K562 (cell line): ENCODE data around the gene NRXN2. TPM values are rescaled to one million over a fixed set of nuclear protein-coding genes. Genes with fewer than 3 reads are reported as not detected.
A peak's percentile ranks its signal among the peaks of the same experiment; 100 is the strongest.

Experiments
- ADNP ChIP-seq: fragments of 200-800 bp; sonication (Bioruptor generic); IDR thresholded peaks from 2 replicates; pipeline ENCODE4 v1.6.1; 2016; ENCODE audit warnings: missing genetic modification characterization, missing compliant biosample characterization
- C11orf30 ChIP-seq: fragments of 450-650 bp; IDR thresholded peaks from 2 replicates; pipeline ENCODE4 v1.6.1; 2016; ENCODE audit warnings: low read depth, mild to moderate bottlenecking
- CBX8 ChIP-seq: fragments of 200-600 bp; sonication (generic); IDR thresholded peaks from 2 replicates; pipeline ENCODE4 v1.6.1; 2012; ENCODE audit warnings: borderline replicate concordance, mixed run types, low read depth, mild to moderate bottlenecking, moderate library complexity, mixed read lengths, low read length, control low read depth, inconsistent platforms; ENCODE audit not compliant: poor library complexity, severe bottlenecking; ENCODE audit errors: extremely low read depth
- CREBBP ChIP-seq: IDR thresholded peaks from one replicate; pipeline ENCODE4 v1.6.1; 2012; ENCODE audit warnings: low read depth, mild to moderate bottlenecking, control low read depth, inconsistent platforms, low read length
- ELF1 ChIP-seq: fragments of 200-800 bp; sonication (Bioruptor generic); IDR thresholded peaks from 2 replicates; pipeline ENCODE4 v1.6.1; 2016; ENCODE audit warnings: missing genetic modification characterization, missing compliant biosample characterization
- MAZ ChIP-seq, 2 experiments: fragments of 450-650 bp in 1 of 2; sonication (generic) in 1 of 2; formaldehyde crosslinking; IDR thresholded peaks in 1 of 2; conservative IDR thresholded peaks in 1 of 2; 2 replicates each; pipeline versions ENCODE4 v1.4.0 to v1.5.0; 2020; ENCODE audit warnings: mild to moderate bottlenecking in 1 of 2, missing genetic modification reagents in 1 of 2
- PHF8 ChIP-seq: fragments of 200-600 bp; sonication (generic); IDR thresholded peaks from 2 replicates; pipeline ENCODE4 v1.6.1; 2012; ENCODE audit warnings: mixed run types, mild to moderate bottlenecking, inconsistent platforms, low read length, moderate library complexity, borderline replicate concordance
- PREB ChIP-seq: sonication (generic); formaldehyde crosslinking; IDR thresholded peaks from 2 replicates; pipeline ENCODE4 v1.8.1; 2023; ENCODE audit warnings: mild to moderate bottlenecking, missing genetic modification reagents
- SIN3A ChIP-seq, 2 experiments: fragments of 150-350 bp in 1 of 2; IDR thresholded peaks; 2 replicates each; pipeline ENCODE4 v1.6.1; 2011 to 2016; ENCODE audit warnings: borderline replicate concordance in 2 of 2, low read depth in 2 of 2, low read length in 2 of 2, mild to moderate bottlenecking in 2 of 2, moderate library complexity in 2 of 2; ENCODE audit not compliant: control insufficient read depth in 1 of 2
- ZBTB8A ChIP-seq: fragments of 450-650 bp; IDR thresholded peaks from 2 replicates; pipeline ENCODE4 v1.6.1; 2018; ENCODE audit warnings: mild to moderate bottlenecking, moderate library complexity; ENCODE audit not compliant: partially characterized antibody
- ZFP1 ChIP-seq: fragments of 450-650 bp; formaldehyde crosslinking; IDR thresholded peaks from 2 replicates; pipeline ENCODE4 v1.4.0; 2020; ENCODE audit warnings: mild to moderate bottlenecking, mixed read lengths
- ZNF174 ChIP-seq: fragments of 250-450 bp; sonication (Bioruptor Pico); IDR thresholded peaks from 2 replicates; pipeline ENCODE4 v1.4.0; 2020; ENCODE audit warnings: mild to moderate bottlenecking
- ZNF639 ChIP-seq, 2 experiments: fragments of 200-800 bp in 1 of 2; sonication (Bioruptor generic) in 1 of 2; sonication (generic) in 1 of 2; formaldehyde crosslinking in 1 of 2; IDR thresholded peaks in 1 of 2; conservative IDR thresholded peaks in 1 of 2; 2 replicates each; pipeline versions ENCODE4 v1.5.0 to v1.6.1; 2016 to 2020; ENCODE audit warnings: missing compliant biosample characterization in 1 of 2, missing genetic modification characterization in 1 of 2, missing genetic modification reagents in 1 of 2
- polyA plus RNA-seq, 8 experiments: library from polyadenylated mRNA; depleted of rRNA in 4 of 8; stranded (reverse) in 5 of 8; unstranded in 3 of 8; fragments of >200 nt; fragmentation: Nextera tagmentation in 2 of 8; fragmentation: Illumina TruSeq in 1 of 8; extraction: Ambion mirVana in 2 of 8; extraction: Trizol in 1 of 8; gene quantifications; 2 replicates each; pipeline versions ENCODE4 v1.2.1 to v1.2.3, GENCODE V29; 2011 to 2014; ENCODE audit warnings: inconsistent platforms in 1 of 8, missing spikeins in 1 of 8
- total RNA-seq, 7 experiments: library from RNA; depleted of rRNA in 6 of 7; stranded (reverse); fragments of >200 nt in 6 of 7; fragmentation: Illumina TruSeq in 2 of 7; extraction: Trizol in 2 of 7; gene quantifications; 2 replicates each; pipeline versions ENCODE4 v1.2.1 to v1.2.3, GENCODE V29; 2011 to 2021; ENCODE audit warnings: low replicate concordance in 1 of 7
- TF ChIP-seq, protein P1 (sequence below): IDR thresholded peaks from 2 replicates; pipeline ENCODE4 v1.6.1; 2016; ENCODE audit warnings: missing genetic modification characterization, missing compliant biosample characterization
- TF ChIP-seq, protein P2 (sequence below): fragments of 250-450 bp; sonication (Bioruptor Pico); IDR thresholded peaks from 2 replicates; pipeline ENCODE4 v1.8.0; 2021; ENCODE audit warnings: borderline replicate concordance, mild to moderate bottlenecking, moderate library complexity; ENCODE audit not compliant: poor library complexity, severe bottlenecking
- TF ChIP-seq, protein P3 (sequence below): fragments of 250-450 bp; sonication (Bioruptor Pico); IDR thresholded peaks from 2 replicates; pipeline ENCODE4 v1.5.0; 2021; ENCODE audit warnings: mild to moderate bottlenecking, moderate library complexity

Gene NRXN2
- total and polyA plus RNA-seq, 9 of the 15 experiments (the other 6 are each of a cell fraction or from before 2014, with no cell fraction given) = 0.07 to 0.47 (median 0.15) TPM; not detected in 4

- TF ChIP-seq ADNP (no peak), ZFP1 (CRISPR knock-in tag) (no peak), CBX8 (no peak), ZNF174 (CRISPR knock-in tag) (no peak), ZBTB8A (no peak), PREB (CRISPR knock-in tag) (no peak), ZNF639 (CRISPR knock-in tag; conservative IDR thresholded peaks at IDR 0.05 in 1 of 2, IDR thresholded peaks at IDR 0.05 in 1 of 2) (no peak), PHF8 (peak; percentile 39; the same call in 1 of the 2 replicates), ELF1 (tag) (no peak), MAZ (CRISPR knock-in tag; conservative IDR thresholded peaks at IDR 0.05 in 1 of 2, IDR thresholded peaks at IDR 0.05 in 1 of 2) (peak in 1 of 2 experiments; percentile 43; a peak in 1 of 4 replicates), CREBBP (no peak), C11orf30 (no peak), SIN3A (IDR thresholded peaks at IDR 0.05; ENCODE audit: borderline replicate concordance in 2 of 2, control insufficient read depth in 1 of 2, low read depth in 2 of 2, low read length in 2 of 2) (no peak)
- TF ChIP-seq, protein P1, sequence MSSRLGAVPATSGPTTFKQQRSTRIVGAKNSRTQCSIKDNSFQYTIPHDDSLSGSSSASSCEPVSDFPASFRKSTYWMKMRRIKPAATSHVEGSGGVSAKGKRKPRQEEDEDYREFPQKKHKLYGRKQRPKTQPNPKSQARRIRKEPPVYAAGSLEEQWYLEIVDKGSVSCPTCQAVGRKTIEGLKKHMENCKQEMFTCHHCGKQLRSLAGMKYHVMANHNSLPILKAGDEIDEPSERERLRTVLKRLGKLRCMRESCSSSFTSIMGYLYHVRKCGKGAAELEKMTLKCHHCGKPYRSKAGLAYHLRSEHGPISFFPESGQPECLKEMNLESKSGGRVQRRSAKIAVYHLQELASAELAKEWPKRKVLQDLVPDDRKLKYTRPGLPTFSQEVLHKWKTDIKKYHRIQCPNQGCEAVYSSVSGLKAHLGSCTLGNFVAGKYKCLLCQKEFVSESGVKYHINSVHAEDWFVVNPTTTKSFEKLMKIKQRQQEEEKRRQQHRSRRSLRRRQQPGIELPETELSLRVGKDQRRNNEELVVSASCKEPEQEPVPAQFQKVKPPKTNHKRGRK (tag) = no peak
- TF ChIP-seq, protein P2, sequence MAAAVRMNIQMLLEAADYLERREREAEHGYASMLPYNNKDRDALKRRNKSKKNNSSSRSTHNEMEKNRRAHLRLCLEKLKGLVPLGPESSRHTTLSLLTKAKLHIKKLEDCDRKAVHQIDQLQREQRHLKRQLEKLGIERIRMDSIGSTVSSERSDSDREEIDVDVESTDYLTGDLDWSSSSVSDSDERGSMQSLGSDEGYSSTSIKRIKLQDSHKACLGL (CRISPR knock-in tag) = no peak
- TF ChIP-seq, protein P3, sequence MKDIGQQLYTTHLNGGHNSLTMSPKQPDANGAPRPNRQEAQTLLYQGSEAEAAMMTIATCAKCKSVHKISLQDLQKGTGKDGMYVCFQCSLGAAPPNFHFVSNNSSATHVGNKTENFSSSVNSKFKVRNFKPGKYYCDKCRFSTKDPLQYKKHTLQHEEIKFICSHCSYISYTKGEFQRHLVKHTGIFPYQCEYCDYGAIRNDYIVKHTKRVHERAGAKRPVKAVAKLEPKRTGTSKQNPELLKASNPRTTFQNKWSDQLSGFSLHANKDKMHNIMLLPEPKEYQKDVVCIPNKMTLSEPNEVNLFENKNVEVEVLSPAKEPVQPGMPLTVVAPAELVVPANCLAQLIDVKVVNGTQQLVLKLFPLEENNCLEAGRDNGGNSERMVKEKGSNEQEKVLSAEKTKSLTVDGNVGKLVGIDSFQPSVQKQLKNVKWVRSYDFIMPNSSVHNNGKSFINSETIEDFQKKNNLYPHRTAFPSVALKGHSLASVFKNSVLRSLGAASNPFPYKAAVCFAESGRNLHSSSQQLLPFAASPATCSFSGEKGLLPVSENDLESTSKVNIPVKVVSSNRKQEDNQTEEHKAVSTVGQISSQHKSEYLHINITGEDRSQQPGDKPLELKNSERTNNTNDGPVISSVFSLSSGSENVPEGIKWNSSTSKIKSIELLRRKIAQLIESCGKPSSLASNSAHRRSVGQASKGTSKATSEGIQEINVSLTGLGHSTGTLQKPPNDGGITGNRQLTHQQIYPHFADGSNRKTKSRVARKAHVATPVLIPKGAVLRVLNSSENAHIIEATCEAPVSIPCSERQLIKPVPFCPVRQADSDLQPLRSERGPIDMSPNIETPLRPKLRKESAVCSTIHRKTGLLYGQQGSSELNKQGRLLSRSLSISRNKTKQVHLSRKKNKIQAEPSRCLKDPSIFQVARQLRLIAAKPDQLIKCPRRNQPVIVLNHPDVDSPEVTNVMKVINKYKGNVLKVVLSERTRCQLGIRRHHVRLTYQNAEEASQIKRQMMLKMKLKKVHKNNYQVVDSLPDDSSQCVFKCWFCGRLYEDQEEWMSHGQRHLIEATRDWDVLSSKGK (CRISPR knock-in tag) = no peak
These were observed 22.7 kb upstream of the NRXN2 start (continued) for GRCh38 chr11:64745521-64746328.
